GM23248 (cell line): ENCODE results near the gene OR56A1.

ENCODE experiments used
- EZH2 ChIP-seq: fragments of 200-600 bp; sonication (generic); IDR thresholded peaks from 2 replicates; pipeline ENCODE4 v1.6.1; 2018; ENCODE audit warnings: antibody characterized with exemption, mild to moderate bottlenecking; ENCODE audit not compliant: insufficient read depth, poor library complexity, severe bottlenecking
- EZH2phosphoT487 ChIP-seq: fragments of 200-600 bp; sonication (generic); IDR thresholded peaks from 2 replicates; pipeline ENCODE4 v1.6.1; 2018; ENCODE audit warnings: antibody characterized with exemption, moderate library complexity, mild to moderate bottlenecking, low read depth; ENCODE audit not compliant: insufficient read depth

DNA sequence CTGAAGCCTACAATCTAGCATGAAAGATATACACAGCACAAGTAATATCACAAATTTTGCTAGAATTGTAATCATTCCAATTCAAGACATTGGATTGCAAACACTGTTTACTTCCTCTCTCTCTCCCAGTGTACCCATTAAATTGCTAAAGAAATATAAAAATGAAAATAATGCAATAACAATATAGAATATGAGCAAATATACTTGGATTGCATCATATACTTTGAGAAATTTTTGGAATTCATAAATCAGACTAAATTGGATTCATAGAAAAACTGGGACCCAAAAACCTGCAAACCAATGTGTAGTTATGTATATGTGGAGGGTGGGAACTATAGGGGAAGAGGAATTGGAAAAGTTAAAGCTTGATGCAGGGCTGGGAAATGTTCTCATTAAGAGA is 25.0 kb upstream of the OR56A1 start:
- TF ChIP-seq EZH2: no peak
- no peak for TF ChIP-seq EZH2phosphoT487
